ENCODE results near the gene SSNA1. TPM values are rescaled to one million over a fixed set of nuclear protein-coding genes. Genes with fewer than 3 reads are reported as not detected.

SSNA1 gene
- total and polyA plus RNA-seq, 2 experiments from 2014 or later: 64.5 to 110 TPM

- Histone ChIP-seq H3K27ac (no peak overlapping the region), H3K27me3 (peaks cover 80% of the 10 kb centered on the region), H3K36me3 (no peaks in the 10 kb centered on the region), H3K4me3 (no peak overlapping the region), H3K4me1 (ENCODE audit: low read depth) (peaks cover 3% of the 10 kb centered on the region), H3K9me3 (ENCODE audit: low read depth) (no peaks in the 10 kb centered on the region)
- no peak for TF ChIP-seq CTCF (IDR thresholded peaks at IDR 0.05; ENCODE audit: low read depth, low read length)
- no peak for DNase-seq (ENCODE audit: low read depth in 1 of 2, low spot score in 1 of 2)
Measured at GRCh38 chr9:137172901-137173795, 15.3 kb upstream of the SSNA1 start.

GRCh38 chr9:137173796-137174664 lies 14.4 kb upstream of the SSNA1 start:
- Histone ChIP-seq H3K27me3 (peaks cover 71% of the 10 kb centered on the region), H3K4me1 (ENCODE audit: low read depth) (no peaks in the 10 kb centered on the region), H3K36me3 (no peaks in the 10 kb centered on the region), H3K9me3 (ENCODE audit: low read depth) (no peaks in the 10 kb centered on the region), H3K27ac (no peak overlapping the region), H3K4me3 (no peak overlapping the region)
- no peak for DNase-seq (ENCODE audit: low read depth in 1 of 2, low spot score in 1 of 2)
- no peak for TF ChIP-seq CTCF (IDR thresholded peaks at IDR 0.05; ENCODE audit: low read depth, low read length)

GRCh38 chr9:137174722-137175293 lies 13.7 kb upstream of the SSNA1 start:
- Histone ChIP-seq H3K9me3 (ENCODE audit: low read depth) (no peaks in the 10 kb centered on the region), H3K27ac (no peak overlapping the region), H3K4me3 (no peak overlapping the region), H3K36me3 (peaks cover 2% of the 10 kb centered on the region), H3K4me1 (ENCODE audit: low read depth) (no peaks in the 10 kb centered on the region), H3K27me3 (peaks cover 63% of the 10 kb centered on the region)
- no peak for DNase-seq (ENCODE audit: low read depth in 1 of 2, low spot score in 1 of 2)
- TF ChIP-seq CTCF (IDR thresholded peaks at IDR 0.05; ENCODE audit: low read depth, low read length): no peak

GRCh38 chr9:137175345-137175961 lies 13.0 kb upstream of the SSNA1 start:
- H3K36me3 ChIP-seq: peaks cover 5% of the 10 kb centered on the region
- no peak for DNase-seq (ENCODE audit: low read depth in 1 of 2, low spot score in 1 of 2)
- no peaks in the 10 kb centered on the region for H3K4me1 ChIP-seq (ENCODE audit: low read depth)
- H3K9me3 ChIP-seq (ENCODE audit: low read depth): no peaks in the 10 kb centered on the region
- no peak overlapping the region for H3K27ac ChIP-seq
- TF ChIP-seq CTCF (IDR thresholded peaks at IDR 0.05; ENCODE audit: low read depth, low read length): peak; percentile 4
- no peak overlapping the region for H3K4me3 ChIP-seq
- H3K27me3 ChIP-seq: peaks cover 57% of the 10 kb centered on the region
